Activated CD8-positive, alpha-beta T cell treated with anti-CD3 and anti-CD28 coated beads for 36 hours (primary cell): Measurements from ENCODE around the gene CYBA. TPM values are rescaled to one million over a fixed set of nuclear protein-coding genes. Genes with fewer than 3 reads are reported as not detected.
A peak's percentile ranks its signal among the peaks of the same experiment; 100 is the strongest.

Experiments
- ATAC-seq: fragments of 200-7000 bp; cut with Tn5 transposase; one replicate; pipeline ENCODE4 v1.10.0; 2021; ENCODE audit warnings: mild to moderate bottlenecking, moderate library complexity
- CTCF ChIA-PET: fragments of 350-600 bp; sonication (Branson Sonifier 250); formaldehyde crosslinking; loops from one replicate; lab custom pipeline; 2021; ENCODE audit warnings: antibody characterized with exemption; lab: Charles Lee
- POLR2A ChIA-PET: fragments of 350-600 bp; sonication (Branson Sonifier 250); formaldehyde crosslinking; loops from one replicate; lab custom pipeline; 2021; ENCODE audit warnings: antibody characterized with exemption; lab: Charles Lee
- DNase-seq: peaks from one replicate; pipeline ENCODE4 v3.0.0-alpha.2; 2020
- H3K27ac Mint-ChIP-seq: one replicate; pipeline ENCODE4 v1.8.0; 2021; ENCODE audit warnings: mild to moderate bottlenecking, mixed read lengths
- H3K27me3 Mint-ChIP-seq: one replicate; pipeline ENCODE4 v1.8.0; 2021; ENCODE audit warnings: mixed read lengths
- H3K36me3 Mint-ChIP-seq: one replicate; pipeline ENCODE4 v1.8.0; 2021; ENCODE audit warnings: low read depth, mixed read lengths
- H3K4me1 Mint-ChIP-seq: one replicate; pipeline ENCODE4 v1.8.0; 2021; ENCODE audit warnings: low read depth, mixed read lengths
- H3K4me3 Mint-ChIP-seq: one replicate; pipeline ENCODE4 v1.8.0; 2021; ENCODE audit warnings: mild to moderate bottlenecking, moderate library complexity, mixed read lengths
- H3K9me3 Mint-ChIP-seq: one replicate; pipeline ENCODE4 v1.8.0; 2021; ENCODE audit warnings: mixed read lengths
- CTCF ChIP-seq: fragments of 200-600 bp; IDR thresholded peaks from one replicate; pipeline ENCODE4 v1.8.0; 2022; ENCODE audit warnings: antibody characterized with exemption, mild to moderate bottlenecking
- intact Hi-C: fragments of 100-400 bp; cut with micrococcal nuclease; formaldehyde crosslinking; loops from one replicate; pipeline ENCODE4 v1.10.0; 2022
- total RNA-seq, 2 experiments: library from RNA; stranded (reverse); gene quantifications; one replicate each; pipeline ENCODE4 v1.2.3, GENCODE V29; 2021

CYBA gene
- total RNA-seq, 2 experiments from 2014 or later: 230 to 236 TPM

- intact Hi-C loops: no loop called here
- CTCF ChIA-PET: interaction anchor here (0.7 to 1.8 kb wide), 2 partner anchors 8 to 16 kb away, joined by 3 to 9 read pairs; no protein-coding TSS in a partner anchor
- Mint-ChIP-seq H3K27me3 (no peaks in the 10 kb centered on the region), H3K27ac (no peak overlapping the region), H3K36me3 (peaks cover 10% of the 10 kb centered on the region), H3K4me1 (peaks cover 21% of the 10 kb centered on the region), H3K9me3 (no peaks in the 10 kb centered on the region), H3K4me3 (no peak overlapping the region)
- DNase-seq (no peak), ATAC-seq (no peak)
- TF ChIP-seq CTCF: no peak
- POLR2A ChIA-PET: interaction anchor here (0.7 to 3.6 kb wide), 3 partner anchors 9 to 402 kb away, joined by 3 to 20 read pairs (median 4); no protein-coding TSS in a partner anchor
These were observed 14.7 kb upstream of the CYBA start for GRCh38 chr16:88665570-88665969.

DNA sequence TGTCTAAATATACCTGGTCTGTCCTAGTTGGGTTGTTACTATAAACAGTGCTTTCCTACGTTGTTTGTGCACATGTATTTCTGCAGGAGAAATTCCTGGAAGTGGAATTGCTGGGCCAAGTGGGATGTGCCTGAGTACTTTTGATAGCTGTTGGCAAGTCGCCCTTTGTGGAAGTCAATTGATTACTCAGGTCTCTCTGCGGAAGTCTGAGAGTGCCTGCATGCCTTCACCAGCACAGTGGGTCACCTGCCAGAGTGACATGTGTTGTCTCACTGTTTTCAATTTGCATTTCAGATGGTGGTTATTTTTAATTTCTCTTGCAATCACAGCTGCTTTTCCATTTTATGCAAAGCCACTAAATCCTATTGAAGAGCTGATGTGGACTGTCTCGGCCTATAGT lies 14.3 kb upstream of the CYBA start:
- no peak for DNase-seq
- peak overlapping the region; percentile 37 for H3K4me3 Mint-ChIP-seq
- no peak for ATAC-seq
- peaks cover 11% of the 10 kb centered on the region for H3K36me3 Mint-ChIP-seq
- intact Hi-C loops: no loop called here
- H3K27me3 Mint-ChIP-seq: no peaks in the 10 kb centered on the region
- TF ChIP-seq CTCF: no peak
- CTCF ChIA-PET: interaction anchor here (0.7 to 1.8 kb wide), 2 partner anchors 8 to 16 kb away, joined by 3 to 9 read pairs; no protein-coding TSS in a partner anchor
- no peaks in the 10 kb centered on the region for H3K9me3 Mint-ChIP-seq
- peaks cover 21% of the 10 kb centered on the region for H3K4me1 Mint-ChIP-seq
- POLR2A ChIA-PET: interaction anchor here (0.6 to 3.6 kb wide), 4 partner anchors 9 to 44 kb away, joined by 3 to 20 read pairs (median 5); no protein-coding TSS in a partner anchor
- H3K27ac Mint-ChIP-seq: no peak overlapping the region

DNA sequence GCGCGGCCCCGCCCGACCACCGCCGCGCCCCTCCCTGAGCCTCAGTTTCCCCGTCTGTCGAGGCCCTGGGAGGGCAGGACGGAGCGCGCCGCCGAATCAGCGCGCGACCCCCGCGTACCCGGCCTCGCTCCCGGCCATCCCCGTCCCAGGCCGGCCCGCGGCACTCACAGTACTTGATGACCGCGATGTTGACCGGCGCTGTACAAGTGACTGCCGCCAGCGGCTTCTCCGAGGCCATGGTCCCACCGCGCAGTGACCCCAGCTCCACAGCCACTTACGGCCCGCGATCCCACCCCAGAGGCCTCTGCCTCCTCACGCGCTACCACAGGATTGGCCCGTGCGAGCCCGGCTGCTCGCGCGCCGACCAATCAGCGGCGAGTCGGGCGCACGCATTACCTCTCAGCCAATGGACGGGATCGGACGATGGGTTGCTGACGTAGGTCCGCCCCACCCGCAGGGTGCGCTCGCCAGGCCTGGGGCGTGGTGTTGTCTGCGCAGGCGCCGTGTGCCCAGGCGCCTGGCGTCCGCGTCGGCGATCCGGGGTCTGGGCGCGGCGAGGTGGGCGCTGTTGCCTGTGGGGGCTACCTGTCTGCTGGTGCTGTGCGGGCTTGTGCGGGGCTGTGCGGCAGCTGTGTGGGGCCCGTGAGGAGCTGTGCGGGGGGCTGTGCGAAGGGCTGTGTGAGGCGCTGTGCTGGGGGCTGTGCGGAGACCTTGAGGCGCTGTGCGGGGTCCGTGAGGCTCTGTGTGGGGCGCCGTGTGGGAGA lies 12.2 kb upstream of the CYBA start, which contains the start of gene MVD:
MVD (minus strand) TSS at position 249 of the 764 bp plus-strand sequence; CDS start at position 238, 11 bp downstream.
- intact Hi-C loops: no loop called here
- Mint-ChIP-seq H3K4me3 (peak within 1 kb of the TSS; percentile 96), H3K4me1 (peaks cover 21% of the 10 kb centered on the region), H3K36me3 (peaks cover 11% of the 10 kb centered on the region), H3K27ac (peak within 1 kb of the TSS; percentile 90), H3K9me3 (no peaks in the 10 kb centered on the region), H3K27me3 (no peaks in the 10 kb centered on the region)
- peak; percentile 97 for DNase-seq
- no peak for TF ChIP-seq CTCF
- ChIA-PET POLR2A (interaction anchor here (0.6 to 3.6 kb wide), 8 partner anchors 9 to 195 kb away, joined by 3 to 20 read pairs (median 4); no protein-coding TSS in a partner anchor), CTCF (interaction anchor here (0.7 to 1.7 kb wide), 4 partner anchors 9 to 42 kb away, joined by 3 to 6 read pairs (median 3); no protein-coding TSS in a partner anchor)
- ATAC-seq: peak; percentile 98

DNA sequence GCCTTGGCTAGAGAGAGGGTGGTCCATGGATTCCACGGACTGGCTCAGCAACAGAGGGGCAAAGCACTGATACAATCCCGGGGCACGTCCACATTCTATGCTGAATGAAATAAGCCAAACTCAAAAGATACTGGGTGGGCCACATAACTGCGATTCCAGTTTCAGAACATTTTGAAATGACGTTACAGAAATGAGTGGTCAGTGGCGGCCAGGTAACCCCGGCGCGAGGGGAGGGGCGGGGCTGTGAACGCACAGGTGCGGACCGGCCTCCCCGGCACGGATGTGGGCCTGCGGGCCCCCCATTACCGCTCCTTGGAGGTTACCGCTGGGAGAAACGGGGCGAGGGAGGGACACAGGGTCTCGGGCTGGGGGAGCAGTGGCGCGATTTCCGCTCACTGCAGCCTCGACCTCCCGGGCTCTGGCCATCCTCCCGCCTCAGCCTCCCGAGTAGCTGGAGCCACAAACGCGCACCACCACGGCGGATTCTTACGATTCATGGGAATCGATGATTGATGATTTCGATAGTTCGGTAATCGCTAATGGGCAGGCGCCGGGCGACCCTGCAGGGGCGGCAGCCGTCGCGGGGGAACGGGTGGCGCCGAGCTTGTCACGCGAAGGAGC lies 11.5 kb upstream of the CYBA start:
- Mint-ChIP-seq H3K4me1 (peaks cover 21% of the 10 kb centered on the region), H3K4me3 (peak overlapping the region; percentile 96), H3K9me3 (no peaks in the 10 kb centered on the region), H3K27me3 (no peaks in the 10 kb centered on the region), H3K27ac (peak overlapping the region; percentile 81), H3K36me3 (peaks cover 11% of the 10 kb centered on the region)
- ChIA-PET POLR2A (interaction anchor here (0.6 to 3.6 kb wide), 7 partner anchors 9 to 196 kb away, joined by 3 to 20 read pairs (median 3); no protein-coding TSS in a partner anchor), CTCF (interaction anchor here (0.7 to 1.7 kb wide), 5 partner anchors 9 to 43 kb away, joined by 3 to 6 read pairs (median 3); no protein-coding TSS in a partner anchor)
- intact Hi-C loops: no loop called here
- ATAC-seq: peak; percentile 1
- no peak for TF ChIP-seq CTCF
- DNase-seq: peak; percentile 42
